Left ventricle myocardium inferior (tissue), 1 donor: ENCODE measurements around the gene LYPD3. TPM values are rescaled to one million over a fixed set of nuclear protein-coding genes. Genes with fewer than 3 reads are reported as not detected.

Source experiments
- DNase-seq: peaks from one replicate; pipeline ENCODE4 v3.0.0-alpha.2; 2020
- H3K27ac ChIP-seq: fragments of 200-600 bp; replicated peaks from 2 replicates; pipeline ENCODE4 v1.8.0; 2021
- H3K27me3 ChIP-seq: fragments of 200-600 bp; 2 replicates; pipeline ENCODE4 v1.8.0; 2021; ENCODE audit warnings: low read depth
- H3K36me3 ChIP-seq: fragments of 200-600 bp; 2 replicates; pipeline ENCODE4 v1.8.0; 2021
- H3K4me1 ChIP-seq: fragments of 200-600 bp; 2 replicates; pipeline ENCODE4 v1.8.0; 2021
- H3K4me3 ChIP-seq: fragments of 200-600 bp; 2 replicates; pipeline ENCODE4 v1.8.0; 2021; ENCODE audit warnings: mild to moderate bottlenecking, moderate library complexity
- H3K9me3 ChIP-seq: fragments of 200-600 bp; replicated peaks from 2 replicates; pipeline ENCODE4 v1.8.0; 2021
- intact Hi-C: fragments of 100-400 bp; cut with micrococcal nuclease; formaldehyde crosslinking; loops from one replicate; pipeline ENCODE4 v1.11.0; 2022
- total RNA-seq: library from RNA; stranded (reverse); fragmentation: NEBNext Ultra II Directional; extraction: Animal tissue kit (Norgen Biotek cat#: 25700); gene quantifications from one replicate; pipeline ENCODE4 v1.2.1, GENCODE V29; 2021
- TF ChIP-seq, protein P1 (sequence below): fragments of 200-600 bp; IDR thresholded peaks from 2 replicates; pipeline ENCODE4 v1.8.0; 2021; ENCODE audit warnings: antibody characterized with exemption, mild to moderate bottlenecking, borderline replicate concordance
- donor health status: DM: no; HTN: yes; CAD: no; lungs with severe emphysema.

LYPD3 gene
- total RNA-seq, 1 donor from 2014 or later = 0.38 TPM

DNA sequence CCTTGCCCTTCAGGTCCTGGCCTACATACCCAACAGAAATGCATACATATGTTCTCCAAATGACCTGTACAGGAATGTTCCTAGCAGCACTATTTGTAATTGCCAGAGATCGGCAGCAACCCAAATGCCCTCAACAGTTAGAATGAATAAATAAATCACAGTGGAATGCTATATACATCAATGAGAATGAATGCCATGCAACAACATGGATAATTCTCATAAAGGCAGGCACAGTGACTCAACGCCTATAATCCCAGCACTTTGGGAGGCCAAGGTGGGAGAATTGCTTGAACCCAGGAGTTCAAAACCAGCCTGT is 32.1 kb downstream of the LYPD3 start:
- TF ChIP-seq, protein P1, sequence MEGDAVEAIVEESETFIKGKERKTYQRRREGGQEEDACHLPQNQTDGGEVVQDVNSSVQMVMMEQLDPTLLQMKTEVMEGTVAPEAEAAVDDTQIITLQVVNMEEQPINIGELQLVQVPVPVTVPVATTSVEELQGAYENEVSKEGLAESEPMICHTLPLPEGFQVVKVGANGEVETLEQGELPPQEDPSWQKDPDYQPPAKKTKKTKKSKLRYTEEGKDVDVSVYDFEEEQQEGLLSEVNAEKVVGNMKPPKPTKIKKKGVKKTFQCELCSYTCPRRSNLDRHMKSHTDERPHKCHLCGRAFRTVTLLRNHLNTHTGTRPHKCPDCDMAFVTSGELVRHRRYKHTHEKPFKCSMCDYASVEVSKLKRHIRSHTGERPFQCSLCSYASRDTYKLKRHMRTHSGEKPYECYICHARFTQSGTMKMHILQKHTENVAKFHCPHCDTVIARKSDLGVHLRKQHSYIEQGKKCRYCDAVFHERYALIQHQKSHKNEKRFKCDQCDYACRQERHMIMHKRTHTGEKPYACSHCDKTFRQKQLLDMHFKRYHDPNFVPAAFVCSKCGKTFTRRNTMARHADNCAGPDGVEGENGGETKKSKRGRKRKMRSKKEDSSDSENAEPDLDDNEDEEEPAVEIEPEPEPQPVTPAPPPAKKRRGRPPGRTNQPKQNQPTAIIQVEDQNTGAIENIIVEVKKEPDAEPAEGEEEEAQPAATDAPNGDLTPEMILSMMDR = no peak
- H3K4me1 ChIP-seq = peaks cover 5% of the 10 kb centered on the region
- intact Hi-C loops = no loop called here
- no peaks in the 10 kb centered on the region for H3K36me3 ChIP-seq
- no peak for DNase-seq
- H3K27me3 ChIP-seq = peaks cover 8% of the 10 kb centered on the region
- H3K27ac ChIP-seq = no peak overlapping the region
- H3K4me3 ChIP-seq = no peak overlapping the region
- H3K9me3 ChIP-seq = no peaks in the 10 kb centered on the region

DNA sequence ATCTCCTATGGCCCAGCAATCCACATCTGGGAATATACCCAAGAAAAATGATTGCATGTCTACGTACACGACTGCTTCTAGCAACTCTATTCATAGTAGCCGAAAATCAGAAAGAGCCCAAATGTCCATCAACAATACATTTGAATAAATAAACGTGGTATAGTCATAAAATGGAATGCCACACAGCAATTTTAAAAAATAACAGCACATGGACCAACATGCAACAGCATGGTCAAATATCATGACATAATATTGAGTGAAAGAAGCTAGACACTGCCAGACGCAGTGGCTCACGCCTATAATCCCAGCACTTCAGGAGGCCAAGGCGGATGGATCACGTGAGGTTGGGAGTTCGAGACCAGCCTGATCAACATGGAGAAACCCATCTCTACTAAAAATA is 34.4 kb downstream of the LYPD3 start:
- H3K36me3 ChIP-seq = no peaks in the 10 kb centered on the region
- TF ChIP-seq, protein P1 = no peak
- H3K4me1 ChIP-seq = no peaks in the 10 kb centered on the region
- H3K4me3 ChIP-seq = no peak overlapping the region
- H3K27ac ChIP-seq = no peak overlapping the region
- no peaks in the 10 kb centered on the region for H3K27me3 ChIP-seq
- DNase-seq = no peak
- intact Hi-C loops = no loop called here
- H3K9me3 ChIP-seq = no peaks in the 10 kb centered on the region

DNA sequence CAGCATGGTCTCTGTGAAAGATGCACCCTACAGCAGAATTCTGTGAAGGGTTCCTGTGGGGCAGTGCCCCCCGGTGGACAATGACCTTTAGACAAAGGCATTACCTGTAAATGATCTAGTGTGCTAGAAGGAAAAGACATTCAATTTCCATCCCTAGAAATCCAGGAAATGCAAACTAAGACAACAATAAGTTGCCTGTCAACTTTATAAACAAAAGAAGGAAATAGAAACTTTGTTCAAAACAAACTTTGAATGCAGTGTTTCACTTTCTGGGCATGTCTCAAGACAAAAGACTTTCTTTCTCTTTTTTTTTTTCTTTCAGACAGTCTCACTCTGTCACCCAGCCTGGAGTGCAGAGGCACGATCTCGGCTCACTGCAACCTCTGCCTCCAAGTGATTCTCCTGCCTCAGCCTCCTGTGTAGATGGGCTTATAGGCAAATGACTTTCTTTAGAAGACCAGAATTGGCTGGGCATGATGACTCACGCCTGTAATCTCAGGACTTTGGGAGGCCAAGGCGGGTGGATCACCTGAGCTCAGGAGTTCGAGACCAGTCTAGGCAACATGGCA is 35.2 kb downstream of the LYPD3 start:
- Histone ChIP-seq H3K4me1 (no peaks in the 10 kb centered on the region), H3K27me3 (no peaks in the 10 kb centered on the region), H3K9me3 (no peaks in the 10 kb centered on the region), H3K4me3 (no peak overlapping the region), H3K36me3 (no peaks in the 10 kb centered on the region), H3K27ac (no peak overlapping the region)
- DNase-seq = no peak
- TF ChIP-seq, protein P1 = no peak
- intact Hi-C loops = no loop called here

DNA sequence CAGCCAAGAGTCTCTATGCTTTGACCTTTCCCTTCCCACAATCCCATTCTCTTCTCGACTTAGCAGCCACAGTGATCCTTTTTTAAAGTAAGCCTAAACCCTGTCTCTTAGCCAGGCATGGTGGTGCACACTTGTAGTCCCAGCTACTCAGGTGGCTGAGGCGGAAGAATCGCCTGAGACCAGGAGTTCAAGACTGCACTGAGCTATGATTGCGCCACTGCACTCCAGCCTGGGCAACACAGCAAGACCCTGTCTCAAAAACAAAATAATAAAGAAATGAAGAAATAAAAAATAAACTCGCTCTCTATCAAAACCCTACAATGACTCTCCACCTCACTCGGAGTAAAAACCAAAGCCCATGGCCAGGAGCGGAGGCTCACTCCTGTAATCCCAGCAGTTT is 36.0 kb downstream of the LYPD3 start:
- Histone ChIP-seq H3K36me3 (no peaks in the 10 kb centered on the region), H3K27ac (no peak overlapping the region), H3K4me1 (no peaks in the 10 kb centered on the region), H3K4me3 (no peak overlapping the region), H3K27me3 (peaks cover 3% of the 10 kb centered on the region), H3K9me3 (no peaks in the 10 kb centered on the region)
- no peak for DNase-seq
- TF ChIP-seq, protein P1 = no peak
- intact Hi-C loops = no loop called here

DNA sequence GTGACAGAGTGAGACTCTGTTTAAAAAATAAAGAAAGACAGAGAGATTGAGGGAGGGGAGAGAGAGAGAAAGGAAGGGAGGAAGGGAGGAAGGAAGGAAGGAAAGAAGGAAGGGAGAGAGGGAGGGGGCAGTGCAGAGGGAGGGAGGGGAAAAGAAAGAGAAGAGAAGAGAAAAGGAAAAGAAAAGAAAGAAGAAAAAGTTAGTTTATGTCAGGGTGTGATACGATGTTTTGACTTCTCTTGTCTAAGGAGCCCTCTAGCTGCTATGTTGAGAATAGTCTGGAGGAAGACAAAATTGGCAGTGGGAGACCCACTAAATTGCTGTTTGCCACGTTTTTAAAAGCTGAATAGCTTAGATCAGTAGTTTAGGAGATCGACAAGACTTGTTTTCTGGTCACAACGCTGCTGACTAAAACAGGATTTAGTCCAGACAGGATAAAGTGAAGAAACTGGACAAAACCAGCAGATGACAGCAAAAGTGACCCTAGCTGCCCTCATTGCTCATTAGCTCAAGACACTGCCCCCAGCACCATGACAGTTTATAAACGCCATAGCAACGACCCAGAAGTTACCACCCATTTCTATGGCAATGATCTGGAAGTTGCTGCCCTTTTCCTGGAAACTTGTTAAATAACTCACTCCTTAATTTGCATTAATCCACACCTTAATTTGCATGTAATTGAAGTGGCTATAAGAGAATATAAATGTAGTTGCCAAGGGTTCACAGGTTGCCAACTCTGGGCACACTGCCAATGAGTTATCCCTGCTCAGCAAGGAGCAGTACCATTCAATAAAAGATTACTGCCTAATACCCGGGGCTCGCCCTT is 39.6 kb downstream of the LYPD3 start:
- intact Hi-C loops = no loop called here
- no peak overlapping the region for H3K27ac ChIP-seq
- H3K27me3 ChIP-seq = peaks cover 7% of the 10 kb centered on the region
- H3K36me3 ChIP-seq = no peaks in the 10 kb centered on the region
- H3K4me3 ChIP-seq = no peak overlapping the region
- no peaks in the 10 kb centered on the region for H3K4me1 ChIP-seq
- H3K9me3 ChIP-seq = no peaks in the 10 kb centered on the region
- DNase-seq = no peak
- TF ChIP-seq, protein P1 = no peak
